HG03457 (cell line): ENCODE data around the gene OR6S1.
"Not testable (repeated sequence)": the region's sequence is repeated elsewhere in the genome, so short reads cannot be mapped to it uniquely, and the experiment has no call there.

ENCODE experiments used
- ATAC-seq: cut with Tn5 transposase; IDR thresholded peaks from one replicate; pipeline ENCODE4 v1.9.1; 2021; ENCODE audit warnings: moderate number of reproducible peaks; ENCODE audit not compliant: unreplicated experiment

The OR6S1 gene

DNA sequence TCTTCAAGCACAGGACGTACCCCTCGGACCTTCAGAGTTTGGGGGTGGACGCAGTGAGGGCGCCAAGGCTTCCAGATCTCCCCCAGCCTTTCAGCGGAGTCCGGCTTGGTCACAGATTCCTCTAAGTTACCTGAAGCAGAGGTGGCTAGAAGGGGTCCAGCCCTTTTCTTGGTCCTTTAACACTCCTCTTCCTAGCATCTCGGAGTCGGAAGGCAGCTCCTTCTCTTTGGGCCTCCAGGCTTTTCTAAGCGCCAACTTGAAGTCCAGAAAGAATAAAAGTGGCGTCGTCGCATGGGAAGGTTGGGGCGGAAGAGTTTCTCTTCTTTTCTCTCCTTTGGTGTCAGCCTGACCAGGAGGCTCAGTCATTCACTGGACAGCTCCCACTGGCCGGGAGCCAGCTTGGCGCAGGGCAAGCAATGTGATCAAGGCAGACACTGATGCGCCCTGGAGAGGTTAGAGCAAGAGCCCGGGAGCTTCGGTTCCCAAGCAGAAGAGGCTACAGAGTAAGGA, 9.6 kb downstream of the OR6S1 start:
- no peak for ATAC-seq

DNA sequence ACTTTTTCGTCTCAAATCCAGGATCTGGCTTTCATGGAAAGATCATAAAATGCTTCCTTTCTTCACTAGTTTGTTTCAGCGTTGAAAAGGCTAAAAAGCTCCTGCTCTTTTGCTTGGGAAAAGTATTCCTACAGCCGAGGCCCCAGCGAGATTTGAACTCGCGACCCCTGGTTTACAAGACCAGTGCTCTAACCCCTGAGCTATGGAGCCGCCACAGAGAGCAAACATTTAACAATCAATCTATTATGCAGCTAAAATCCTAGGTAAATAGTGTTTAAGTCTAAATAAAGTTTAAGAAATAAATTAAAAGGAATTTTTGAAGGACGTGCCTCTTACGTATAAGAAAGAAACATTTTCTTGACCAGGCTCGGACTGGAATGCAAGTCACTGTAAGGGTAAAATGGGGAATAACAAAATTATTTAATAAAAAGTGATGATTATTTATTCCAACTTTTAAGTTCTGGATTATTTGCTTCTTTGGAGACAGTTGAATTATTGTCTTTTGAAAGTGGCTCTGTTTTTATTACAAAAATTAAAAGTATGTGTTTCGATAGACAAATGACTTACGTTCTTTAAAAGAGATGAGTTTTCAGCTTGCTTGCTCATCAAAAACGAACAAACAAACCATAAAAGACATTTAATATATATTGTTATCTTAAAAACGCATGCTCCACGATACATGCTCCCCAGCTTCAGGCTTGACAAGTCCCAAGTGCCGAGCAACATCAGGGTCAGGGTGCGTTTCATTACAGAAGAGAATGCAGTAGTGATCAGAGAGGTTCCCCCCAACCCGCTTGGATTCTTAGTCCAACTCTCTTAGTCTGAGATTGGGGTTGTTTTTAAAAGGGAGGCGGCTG, 10.2 kb downstream of the OR6S1 start:
- ATAC-seq = no peak

DNA sequence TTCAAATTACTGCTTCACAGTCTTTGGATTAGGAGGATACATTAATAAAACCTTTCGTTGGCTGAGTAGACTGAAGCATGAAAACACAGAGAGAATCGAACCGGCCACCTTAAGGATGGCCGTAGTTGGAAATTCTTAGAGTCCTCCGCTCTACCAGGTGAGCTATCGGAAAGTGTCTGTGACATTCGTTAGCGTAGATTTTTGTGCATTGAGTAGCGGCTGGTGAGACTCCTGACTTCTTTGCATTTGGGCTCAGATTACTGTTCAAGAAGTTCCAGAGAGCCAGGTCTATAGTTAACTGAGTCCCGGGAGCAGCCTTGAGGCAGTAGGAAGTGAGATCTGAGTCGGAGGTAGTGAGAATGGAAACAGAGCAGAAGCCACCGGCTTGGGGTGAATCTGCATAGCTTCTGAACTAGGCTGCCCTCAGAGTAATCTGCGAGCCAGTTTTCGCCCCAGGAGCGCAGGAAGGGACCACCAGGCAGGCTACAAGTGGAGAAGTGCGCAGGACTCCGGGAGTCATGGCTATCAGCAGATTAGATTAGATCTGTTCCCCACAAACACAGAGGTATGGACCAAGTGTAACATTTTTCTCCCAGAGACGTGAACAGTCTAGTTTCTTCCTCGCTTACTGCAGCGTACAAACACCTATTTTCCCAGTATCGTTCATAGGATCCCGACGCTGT, 11.0 kb downstream of the OR6S1 start:
- no peak for ATAC-seq

DNA sequence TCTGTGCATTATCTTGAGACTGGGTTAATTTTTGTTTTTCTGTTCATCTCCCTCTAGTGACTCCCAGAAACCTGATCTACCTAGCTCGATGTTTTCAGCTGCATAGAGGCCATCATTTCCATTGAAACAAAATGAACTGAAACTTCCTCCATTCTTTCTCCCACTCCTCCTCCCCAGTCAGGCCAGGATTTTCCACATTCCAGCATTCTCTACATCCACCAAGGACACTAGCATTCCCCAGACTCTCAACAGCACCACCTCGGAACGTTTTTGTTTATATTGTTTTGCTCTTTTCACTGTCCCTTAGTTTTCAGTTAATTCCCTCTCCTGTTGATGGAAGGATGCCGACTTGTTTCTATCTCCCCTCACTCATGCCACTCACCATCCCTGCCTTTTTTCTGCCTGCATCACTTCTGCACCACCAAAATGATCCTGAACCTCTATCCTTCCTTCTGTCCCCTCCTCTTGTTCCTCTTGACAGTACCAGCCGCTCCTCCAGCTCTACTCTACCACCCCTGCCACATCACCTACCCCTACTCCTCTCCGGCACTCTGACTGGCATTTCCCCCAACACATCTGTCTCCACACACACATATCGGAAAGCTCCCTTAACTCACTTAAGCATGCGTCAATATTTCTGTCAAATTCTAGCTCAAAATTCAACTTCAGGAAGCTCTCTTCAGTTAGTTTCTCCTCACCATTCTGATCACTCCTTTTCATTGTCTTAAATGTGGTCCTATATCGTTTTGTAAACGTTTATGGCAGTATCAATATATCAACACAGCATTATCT, 13.2 kb downstream of the OR6S1 start:
- ATAC-seq = no peak

DNA sequence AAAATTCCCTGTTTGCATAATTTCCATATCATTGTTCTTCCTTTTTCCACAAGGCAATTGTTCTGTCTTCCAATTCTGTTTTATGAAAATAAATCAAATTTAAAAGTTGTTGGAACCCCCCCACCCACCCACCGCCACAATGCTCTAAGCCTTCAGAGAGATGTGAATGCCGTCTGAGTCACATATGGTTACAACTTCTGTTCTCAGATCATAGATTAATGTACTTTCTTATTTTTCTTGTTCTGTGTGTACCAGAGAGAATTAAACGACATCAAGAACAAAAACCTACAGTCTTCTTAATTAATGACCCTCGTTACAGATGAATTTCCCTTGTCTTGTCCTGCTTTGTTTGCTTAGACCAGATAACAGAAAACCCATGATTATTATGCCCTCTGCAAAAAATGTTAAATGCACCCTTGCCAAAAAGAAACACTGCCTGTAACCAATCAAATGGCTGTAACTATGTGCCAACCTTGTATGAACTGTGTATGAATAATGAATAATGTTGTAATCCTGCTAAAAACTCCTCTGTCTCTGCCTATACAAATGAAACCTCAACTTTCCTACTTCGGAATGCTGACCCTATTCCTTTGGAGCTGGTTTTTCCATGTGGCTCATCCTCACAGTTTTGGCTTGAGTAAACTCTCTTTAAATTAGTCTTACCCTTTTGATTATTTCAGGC, 14.0 kb downstream of the OR6S1 start:
- ATAC-seq = no peak

DNA sequence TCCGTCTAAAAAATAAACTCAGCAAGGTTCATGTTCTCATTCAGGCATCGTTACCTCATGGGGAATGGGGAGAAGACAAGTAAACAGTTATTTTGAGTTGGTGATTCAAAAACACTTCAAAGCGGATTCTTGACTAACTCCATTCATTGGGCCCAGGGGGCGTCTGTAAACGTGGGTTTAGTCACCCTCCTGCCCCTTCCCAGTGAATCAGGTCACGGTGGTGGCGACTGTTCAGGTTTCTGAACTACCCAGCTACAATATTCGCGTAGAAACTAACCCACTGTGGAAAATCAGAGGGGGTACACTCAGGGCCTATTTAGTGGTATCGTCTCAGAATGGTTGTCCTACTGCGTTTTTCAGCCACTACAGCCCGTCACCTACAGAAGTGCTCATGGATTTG, 15.2 kb downstream of the OR6S1 start:
- ATAC-seq = no peak

DNA sequence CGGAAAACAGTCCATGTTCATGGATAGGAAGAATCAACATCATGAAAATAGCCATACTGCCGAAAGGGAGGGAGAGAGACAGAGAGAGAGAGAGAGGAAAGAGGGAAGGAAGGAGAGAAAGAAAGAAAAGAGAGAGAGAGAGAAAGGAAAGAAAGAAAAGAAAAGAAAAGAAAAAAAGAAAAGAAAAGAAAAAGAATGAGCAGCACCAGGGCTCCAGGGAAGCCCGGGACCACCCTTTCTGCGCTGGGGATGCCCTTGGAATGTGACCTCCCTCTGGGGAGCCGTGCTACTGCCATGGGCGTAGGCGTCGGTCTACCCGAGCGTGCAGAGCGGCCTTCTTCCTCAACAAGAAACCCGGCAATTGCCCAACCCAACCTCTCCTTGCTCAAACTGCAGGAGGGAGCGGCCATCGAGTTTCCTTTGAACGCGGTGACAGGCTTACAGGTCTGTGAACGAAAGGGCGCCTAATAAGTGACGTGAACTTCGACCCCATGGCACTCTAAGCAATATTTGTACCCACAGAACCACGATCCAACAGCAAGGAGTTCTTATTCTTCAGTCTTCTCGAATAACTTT, 16.9 kb downstream of the OR6S1 start:
- no peak for ATAC-seq

DNA sequence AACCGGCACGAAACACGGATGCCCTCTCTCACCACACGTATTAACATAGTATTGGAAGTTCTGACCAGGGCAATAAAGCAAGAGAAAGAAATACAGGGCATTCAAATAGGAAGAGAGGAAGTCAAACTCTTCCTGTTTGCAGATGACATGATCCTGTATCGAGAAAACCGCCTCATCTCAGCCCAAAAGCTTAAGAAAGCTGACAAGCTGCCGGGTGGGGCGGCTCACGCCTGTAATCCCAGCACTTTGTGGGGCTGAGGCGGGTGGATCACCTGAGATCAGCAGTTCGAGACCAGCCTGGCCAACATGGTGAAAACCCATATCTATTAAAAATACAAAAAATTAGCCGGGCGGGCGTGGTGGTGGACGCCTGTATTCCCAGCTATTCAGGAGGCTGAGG, 17.7 kb downstream of the OR6S1 start:
- ATAC-seq = no peak

DNA sequence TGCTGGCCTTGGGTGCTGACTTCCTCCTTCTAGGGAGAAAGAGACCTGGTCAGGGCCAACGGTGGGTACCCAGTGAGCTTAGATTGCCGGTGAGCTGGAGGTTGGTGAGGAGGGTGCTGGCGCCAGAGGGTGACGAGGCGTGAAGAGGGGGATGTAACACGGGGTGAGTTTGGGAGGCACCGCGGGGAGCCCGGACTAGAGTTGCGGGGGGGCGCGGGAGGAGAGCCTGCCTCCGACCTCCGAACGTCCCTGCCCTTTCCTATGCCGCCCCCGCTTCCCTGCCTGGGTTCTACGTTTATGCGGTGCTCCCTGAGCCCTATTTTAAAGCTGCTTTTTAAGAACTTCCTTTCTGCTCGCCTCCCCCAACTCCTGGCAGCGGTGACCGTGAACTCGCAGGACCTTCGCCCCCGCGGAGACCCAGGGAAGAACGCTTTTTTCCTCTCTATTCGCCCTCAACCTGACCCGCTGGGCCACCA, 18.6 kb downstream of the OR6S1 start:
- no peak for ATAC-seq

DNA sequence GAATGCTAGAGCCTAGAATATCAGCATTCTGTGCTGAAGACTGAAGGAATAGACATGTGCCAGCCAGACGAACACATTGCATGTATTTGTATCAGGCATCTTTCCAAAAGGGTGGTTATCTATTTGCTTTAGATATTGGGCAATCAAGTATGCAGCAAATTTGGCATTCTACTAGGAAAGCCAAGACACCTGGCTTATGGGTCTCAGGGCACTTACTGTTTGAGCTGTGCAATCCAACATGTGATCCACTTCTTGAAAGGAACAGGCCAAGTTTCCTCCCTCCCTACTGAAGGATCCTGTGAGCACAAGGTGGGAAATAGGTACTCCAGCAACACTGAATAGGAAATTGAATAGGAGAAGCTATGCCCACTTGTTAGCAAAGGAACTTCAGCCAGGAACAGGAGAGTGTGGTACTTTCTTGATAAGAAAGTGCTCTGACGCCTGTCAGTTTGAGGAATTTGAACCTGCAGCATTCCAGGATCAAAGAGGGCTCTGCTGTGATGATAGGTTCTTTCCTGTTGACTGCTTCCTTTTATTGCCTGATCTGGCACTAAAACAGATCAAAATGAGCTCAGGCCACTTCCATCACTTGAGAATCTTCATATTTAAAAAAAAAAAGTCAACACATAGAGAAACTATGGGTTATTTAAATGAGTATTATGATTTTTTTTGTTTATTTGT, 20.6 kb downstream of the OR6S1 start:
- no peak for ATAC-seq

DNA sequence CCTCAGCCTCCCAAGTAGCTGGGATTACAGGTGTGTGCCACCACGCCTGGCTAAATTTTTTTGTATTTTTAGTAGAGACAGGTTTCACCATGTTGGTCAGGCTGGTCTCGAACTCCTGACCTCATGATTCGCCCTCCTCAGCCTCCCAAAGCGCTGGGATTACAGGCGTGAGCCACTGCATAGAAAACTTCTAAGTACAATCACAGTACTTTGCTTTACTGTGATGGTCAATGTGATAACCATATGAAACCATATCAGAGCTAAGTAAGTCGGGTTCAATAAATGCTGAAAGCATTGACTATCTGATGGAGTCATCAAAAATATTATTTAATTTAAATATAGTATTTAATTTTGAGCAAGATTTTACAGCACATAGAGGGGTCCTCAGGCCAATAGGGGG, 21.8 kb downstream of the OR6S1 start:
- ATAC-seq = not testable (repeated sequence)

DNA sequence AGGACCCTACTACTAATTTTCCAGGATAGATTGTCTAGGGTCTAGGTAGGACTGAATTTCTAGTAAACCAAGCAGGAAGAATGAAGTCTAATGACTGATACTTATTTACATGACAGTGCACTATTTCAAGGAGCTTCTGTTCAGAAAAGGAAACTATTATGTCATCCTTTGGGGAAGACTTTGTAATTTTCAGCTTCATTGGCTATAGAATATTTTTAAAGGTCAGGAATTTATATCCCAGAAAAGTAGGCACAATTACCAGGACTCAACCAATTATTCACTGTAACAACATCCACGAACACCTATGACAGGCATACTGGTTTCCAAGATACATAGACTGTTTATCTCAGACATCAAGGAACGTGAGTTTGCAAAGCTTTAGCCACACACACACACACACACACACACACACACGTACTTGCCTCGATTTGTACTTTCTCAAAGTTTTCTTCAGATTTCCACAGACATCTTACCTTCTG, 23.2 kb downstream of the OR6S1 start:
- no peak for ATAC-seq

DNA sequence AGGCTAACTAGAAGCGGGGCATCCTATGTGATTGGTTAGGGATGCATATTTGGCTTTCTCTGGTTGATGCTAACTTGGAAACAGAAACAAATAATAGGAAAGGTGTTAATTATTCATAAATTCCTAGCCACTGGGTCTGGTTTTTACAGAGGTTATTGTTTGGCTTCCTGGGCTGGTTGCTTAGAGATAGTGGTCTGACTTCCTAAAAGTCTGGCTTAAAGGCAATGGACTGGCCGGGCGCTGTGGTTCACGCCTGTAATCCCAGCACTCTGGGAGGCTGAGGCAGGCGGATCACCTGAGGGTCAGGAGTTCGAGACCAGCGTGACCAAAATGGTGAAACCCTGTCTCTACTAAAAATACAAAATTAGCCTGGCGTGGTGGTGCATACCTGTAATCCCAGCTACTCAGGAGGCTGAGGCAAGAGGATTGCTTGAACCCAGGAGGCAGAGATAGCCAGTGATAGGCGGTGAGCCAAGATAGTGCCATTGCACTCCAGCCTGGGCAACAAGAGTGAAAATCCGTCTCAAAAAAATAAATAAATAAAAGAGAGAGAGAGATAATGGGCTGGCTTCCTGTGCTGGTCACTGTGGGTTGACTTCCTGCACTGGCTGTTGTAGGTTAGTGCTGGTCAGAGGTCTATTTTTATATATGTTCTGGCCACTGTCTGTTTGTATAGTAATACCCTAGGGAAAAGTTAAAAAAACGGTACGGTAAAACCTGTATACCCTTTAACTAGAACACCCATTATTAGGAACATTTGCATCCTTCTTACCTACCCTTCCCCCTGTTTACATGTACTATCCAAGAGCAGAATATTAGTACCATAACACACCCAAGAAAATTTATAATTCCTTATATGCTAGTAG, 24.1 kb downstream of the OR6S1 start:
- ATAC-seq = no peak

DNA sequence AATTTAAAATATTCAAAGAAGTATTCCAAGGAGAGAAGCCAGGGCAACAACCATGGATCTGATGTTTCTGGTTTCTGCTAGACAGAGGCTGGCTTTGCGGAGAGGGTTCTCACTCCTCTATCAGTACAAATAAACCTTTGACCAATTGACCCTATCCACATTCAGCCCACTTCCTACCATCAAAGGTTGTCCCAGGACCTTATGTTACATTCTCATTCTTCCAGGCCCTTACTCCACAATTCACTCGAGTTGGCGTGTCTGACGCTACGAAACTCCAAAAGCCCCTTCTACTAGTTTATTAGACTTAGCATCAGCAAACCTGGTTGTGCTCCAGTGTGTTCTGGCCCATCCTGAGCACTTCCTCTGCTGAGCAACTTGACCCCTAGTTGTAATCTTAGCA, 25.5 kb downstream of the OR6S1 start:
- no peak for ATAC-seq

DNA sequence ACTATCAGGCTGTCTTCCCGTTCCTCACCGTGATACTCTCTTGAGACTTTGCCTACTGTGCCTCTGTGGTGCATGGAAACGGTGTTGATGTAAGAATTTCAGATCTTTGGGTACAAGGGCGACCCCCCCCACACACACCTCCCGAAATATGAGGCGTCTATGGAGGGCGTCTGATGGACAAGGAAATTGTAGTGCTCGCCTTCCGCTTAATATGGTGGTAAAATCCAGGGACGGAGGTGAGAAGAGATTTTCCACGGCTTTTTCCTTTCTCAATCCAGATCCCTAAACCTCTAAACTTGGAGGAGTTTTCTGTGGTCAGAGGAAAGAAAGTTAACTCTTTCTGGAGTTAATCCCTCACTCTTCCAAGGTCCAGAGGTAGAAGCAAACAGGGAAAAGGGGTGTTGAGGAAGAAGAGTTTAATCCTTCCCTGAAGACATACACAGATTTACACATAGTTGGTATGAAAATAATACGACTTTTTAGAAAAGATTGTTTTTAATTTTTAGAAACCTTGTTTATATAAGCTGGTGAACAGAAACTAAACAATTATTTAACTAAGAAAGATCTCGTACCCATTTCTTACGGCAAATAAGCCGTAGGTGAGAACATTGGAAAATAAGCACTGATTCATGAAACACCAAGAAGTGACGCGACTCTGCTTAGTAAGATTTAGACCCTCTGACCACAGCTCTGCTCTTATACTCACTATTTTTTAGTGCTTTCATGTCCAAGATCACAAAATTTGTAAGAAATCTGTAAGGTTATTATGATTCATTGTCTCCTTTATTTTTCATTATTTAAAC, 27.3 kb downstream of the OR6S1 start:
- peak; percentile 4 for ATAC-seq

DNA sequence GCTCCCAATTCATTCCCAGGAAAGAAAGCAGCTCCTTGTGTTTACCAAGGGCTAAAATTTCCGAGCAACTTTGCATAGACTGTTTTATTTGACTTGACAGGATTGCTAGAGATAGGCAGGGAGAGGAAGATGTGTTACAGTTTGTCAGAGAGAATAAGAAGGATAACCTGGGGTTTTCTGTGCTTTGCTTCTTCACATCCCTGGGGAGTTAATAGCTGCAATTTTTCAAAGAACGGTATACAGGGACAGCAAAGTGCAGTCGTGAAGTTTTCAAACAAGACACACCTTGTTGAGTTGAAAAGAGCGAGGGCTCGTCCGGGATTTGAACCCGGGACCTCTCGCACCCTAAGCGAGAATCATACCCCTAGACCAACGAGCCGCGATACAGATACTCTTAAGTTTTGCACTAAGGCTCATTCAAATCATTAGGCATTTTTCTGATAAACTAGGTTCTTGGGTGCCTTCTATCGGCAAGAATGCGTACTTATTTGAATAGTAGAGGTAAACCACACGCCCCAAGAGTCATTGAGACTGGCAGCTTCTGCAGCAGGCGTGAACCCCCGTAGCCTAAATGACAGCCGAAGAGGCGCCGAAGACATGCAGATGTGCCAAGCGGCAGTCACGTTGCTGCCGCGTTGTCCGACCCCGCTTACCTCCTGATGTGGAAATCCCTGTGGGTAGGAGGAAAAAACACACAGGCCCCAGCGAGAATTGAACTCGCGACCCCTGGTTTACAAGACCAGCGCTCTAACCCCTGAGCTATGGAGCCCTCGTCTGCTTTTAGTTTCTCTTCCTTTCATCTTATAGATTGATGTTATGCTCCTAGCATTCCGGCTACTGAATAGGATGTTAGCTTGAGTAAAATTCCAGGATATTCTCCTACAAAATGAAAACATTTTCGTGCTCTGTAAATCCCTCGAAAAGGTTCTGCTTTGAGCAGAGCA, 28.1 kb downstream of the OR6S1 start:
- ATAC-seq = peak; percentile 57

DNA sequence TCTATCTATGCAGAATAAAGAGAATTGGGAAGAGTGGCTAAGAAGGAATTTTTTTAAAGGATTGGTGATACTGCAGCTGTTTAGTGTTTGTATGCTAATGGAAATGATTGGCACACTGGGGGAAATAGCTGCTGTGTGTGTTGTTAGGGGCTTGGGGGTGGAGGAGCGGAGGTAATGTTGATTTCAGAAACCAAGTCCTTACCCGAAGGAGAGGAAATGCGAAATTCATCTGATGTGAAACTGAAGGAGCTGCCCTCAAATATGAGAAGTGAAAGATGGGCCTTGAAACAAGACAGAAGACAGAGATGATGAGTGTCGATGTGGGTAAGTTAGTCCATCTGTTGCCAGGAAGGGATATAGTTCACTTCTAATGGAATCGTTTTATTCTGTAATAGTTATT, 29.1 kb downstream of the OR6S1 start:
- ATAC-seq = no peak
